ENCODE data around the gene UFC1.

UFC1 gene

DNA sequence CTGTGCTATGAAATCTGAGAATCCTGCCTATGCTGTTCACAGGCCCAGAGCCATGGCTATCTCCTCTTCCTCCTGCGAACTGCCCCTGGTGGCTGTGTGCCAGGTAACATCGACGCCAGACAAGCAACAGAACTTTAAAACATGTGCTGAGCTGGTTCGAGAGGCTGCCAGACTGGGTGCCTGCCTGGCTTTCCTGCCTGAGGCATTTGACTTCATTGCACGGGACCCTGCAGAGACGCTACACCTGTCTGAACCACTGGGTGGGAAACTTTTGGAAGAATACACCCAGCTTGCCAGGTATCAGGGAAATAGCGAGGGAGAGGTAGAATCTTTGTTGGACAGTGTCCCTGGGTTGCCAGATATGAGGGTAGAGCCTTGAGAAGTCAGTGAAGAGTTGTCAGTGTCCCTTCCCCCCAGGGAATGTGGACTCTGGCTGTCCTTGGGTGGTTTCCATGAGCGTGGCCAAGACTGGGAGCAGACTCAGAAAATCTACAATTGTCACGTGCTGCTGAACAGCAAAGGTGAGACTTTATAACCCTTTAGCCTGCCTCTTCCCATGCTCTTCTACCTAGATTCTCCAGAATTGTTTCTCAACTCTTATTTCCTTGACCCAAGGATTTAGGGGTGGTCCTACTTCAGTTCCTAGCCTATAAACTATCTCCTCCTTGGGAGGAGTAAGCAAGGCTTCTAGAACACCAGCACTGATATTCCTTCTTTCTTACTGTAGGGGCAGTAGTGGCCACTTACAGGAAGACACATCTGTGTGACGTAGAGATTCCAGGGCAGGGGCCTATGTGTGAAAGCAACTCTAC lies 34.5 kb upstream of the UFC1 start:
- TF ChIP-seq ZNF70 (CRISPR knock-in tag; IDR thresholded peaks at IDR 0.05) (no peak), GLIS3 (CRISPR knock-in tag; IDR thresholded peaks at IDR 0.05) (0 out of 2 replicates have a peak, but pooled peaks have one; percentile 4)
- peak; percentile 73 for ATAC-seq

DNA sequence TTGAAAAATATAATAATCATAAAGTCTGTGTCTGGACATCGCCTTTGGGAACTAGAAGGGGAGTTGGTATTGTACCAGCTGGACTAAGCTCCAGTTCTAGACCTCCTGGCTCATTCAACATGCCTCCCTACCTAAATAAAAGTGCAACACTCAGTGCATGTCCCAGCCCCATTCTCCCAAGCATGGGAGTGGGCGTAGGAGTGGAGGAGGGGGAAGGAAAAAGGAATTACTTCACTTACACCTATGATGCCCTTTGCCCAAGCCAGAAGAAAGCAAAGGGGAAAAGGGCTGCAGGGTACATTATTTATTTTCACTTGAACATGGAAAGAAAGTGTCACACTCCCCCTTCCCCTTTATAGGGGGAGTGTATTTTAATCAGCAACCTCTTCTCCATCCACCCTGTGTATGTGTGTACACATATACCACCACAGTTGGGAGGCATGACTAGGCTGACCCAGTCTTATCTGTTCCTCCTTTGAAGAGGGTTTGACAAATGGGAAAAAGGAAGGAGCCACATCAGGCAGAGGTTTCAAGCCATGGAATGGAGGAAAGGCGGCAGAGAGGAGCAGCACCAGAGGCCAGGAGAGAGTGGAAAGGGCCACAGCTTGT lies 32.6 kb upstream of the UFC1 start:
- ATAC-seq, result no peak
- TF ChIP-seq TOX (CRISPR knock-in tag; IDR thresholded peaks at IDR 0.05; ENCODE audit: borderline replicate concordance), result no peak
- no peak for TF ChIP-seq PATZ1 (CRISPR knock-in tag; IDR thresholded peaks at IDR 0.05; ENCODE audit: borderline replicate concordance)
- no peak for TF ChIP-seq RARB (CRISPR knock-in tag; IDR thresholded peaks at IDR 0.05)
- TF ChIP-seq TCF4 (CRISPR knock-in tag; IDR thresholded peaks at IDR 0.05; ENCODE audit: borderline replicate concordance), result no peak
- no peak for TF ChIP-seq CREB5 (CRISPR knock-in tag; IDR thresholded peaks at IDR 0.05; ENCODE audit: low read depth)
- TF ChIP-seq PPARA (CRISPR knock-in tag; IDR thresholded peaks at IDR 0.05; ENCODE audit: borderline replicate concordance), result no peak
- TF ChIP-seq ISL1 (CRISPR knock-in tag; IDR thresholded peaks at IDR 0.05), result no peak
- TF ChIP-seq GLIS3 (CRISPR knock-in tag; IDR thresholded peaks at IDR 0.05), result no peak
- TF ChIP-seq ZNF8 (CRISPR knock-in tag; IDR thresholded peaks at IDR 0.05), result no peak
- TF ChIP-seq, protein P1, sequence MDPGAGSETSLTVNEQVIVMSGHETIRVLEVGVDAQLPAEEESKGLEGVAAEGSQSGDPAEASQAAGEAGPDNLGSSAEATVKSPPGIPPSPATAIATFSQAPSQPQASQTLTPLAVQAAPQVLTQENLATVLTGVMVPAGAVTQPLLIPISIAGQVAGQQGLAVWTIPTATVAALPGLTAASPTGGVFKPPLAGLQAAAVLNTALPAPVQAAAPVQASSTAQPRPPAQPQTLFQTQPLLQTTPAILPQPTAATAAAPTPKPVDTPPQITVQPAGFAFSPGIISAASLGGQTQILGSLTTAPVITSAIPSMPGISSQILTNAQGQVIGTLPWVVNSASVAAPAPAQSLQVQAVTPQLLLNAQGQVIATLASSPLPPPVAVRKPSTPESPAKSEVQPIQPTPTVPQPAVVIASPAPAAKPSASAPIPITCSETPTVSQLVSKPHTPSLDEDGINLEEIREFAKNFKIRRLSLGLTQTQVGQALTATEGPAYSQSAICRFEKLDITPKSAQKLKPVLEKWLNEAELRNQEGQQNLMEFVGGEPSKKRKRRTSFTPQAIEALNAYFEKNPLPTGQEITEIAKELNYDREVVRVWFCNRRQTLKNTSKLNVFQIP (CRISPR knock-in tag; IDR thresholded peaks at IDR 0.05; ENCODE audit: borderline replicate concordance, low read depth), result no peak
- TF ChIP-seq ZC3H10 (CRISPR knock-in tag; IDR thresholded peaks at IDR 0.05), result no peak
- no peak for TF ChIP-seq ESRRG (CRISPR knock-in tag; IDR thresholded peaks at IDR 0.05)
- no peak for TF ChIP-seq ZNF565 (CRISPR knock-in tag; conservative IDR thresholded peaks at IDR 0.05; ENCODE audit: low read depth)

- TF ChIP-seq, protein P1 (CRISPR knock-in tag; IDR thresholded peaks at IDR 0.05; ENCODE audit: borderline replicate concordance, low read depth), result no peak
- TF ChIP-seq PATZ1 (CRISPR knock-in tag; IDR thresholded peaks at IDR 0.05; ENCODE audit: borderline replicate concordance), result no peak
- no peak for TF ChIP-seq SNAI2 (CRISPR knock-in tag; IDR thresholded peaks at IDR 0.05)
- no peak for TF ChIP-seq RARB (CRISPR knock-in tag; IDR thresholded peaks at IDR 0.05)
- ATAC-seq, result no peak
These were observed 31.9 kb upstream of the UFC1 start for GRCh38 chr1:161121834-161122233.

DNA sequence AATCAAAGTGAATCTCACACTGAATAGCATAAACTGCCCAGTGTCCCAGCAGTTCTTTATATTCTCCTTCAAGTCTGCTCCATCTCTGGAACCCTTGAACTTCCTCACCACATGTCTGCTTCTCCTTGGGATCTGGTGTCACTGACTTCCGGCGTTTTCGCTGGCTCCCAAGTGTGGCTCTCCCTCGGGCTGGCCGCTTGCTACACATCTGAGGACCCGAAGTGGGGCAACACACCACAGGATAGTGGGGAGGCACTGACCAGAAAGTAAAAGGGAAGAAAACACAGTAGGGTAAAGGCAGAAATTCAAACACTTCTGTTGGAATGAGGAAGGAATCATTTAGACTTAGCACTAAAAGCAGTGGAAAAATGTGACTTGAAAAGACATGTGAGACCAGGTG lies 30.8 kb upstream of the UFC1 start:
- no peak for TF ChIP-seq ISL1 (CRISPR knock-in tag; IDR thresholded peaks at IDR 0.05)
- TF ChIP-seq RARB (CRISPR knock-in tag; IDR thresholded peaks at IDR 0.05), result no peak
- TF ChIP-seq OSR1 (CRISPR knock-in tag; IDR thresholded peaks at IDR 0.05), result no peak
- ATAC-seq, result no peak

- no peak for ATAC-seq
- TF ChIP-seq RARB (CRISPR knock-in tag; IDR thresholded peaks at IDR 0.05) (no peak), ESRRG (CRISPR knock-in tag; IDR thresholded peaks at IDR 0.05) (no peak), SNAI2 (CRISPR knock-in tag; IDR thresholded peaks at IDR 0.05) (no peak), PATZ1 (CRISPR knock-in tag; IDR thresholded peaks at IDR 0.05; ENCODE audit: borderline replicate concordance) (no peak), ARNTL (CRISPR knock-in tag; IDR thresholded peaks at IDR 0.05; ENCODE audit: borderline replicate concordance, low read depth) (no peak), ZNF70 (CRISPR knock-in tag; IDR thresholded peaks at IDR 0.05) (no peak), BACH2 (CRISPR knock-in tag; IDR thresholded peaks at IDR 0.05; ENCODE audit: borderline replicate concordance) (no peak), ZFP30 (CRISPR knock-in tag; IDR thresholded peaks at IDR 0.05) (no peak), TCF4 (CRISPR knock-in tag; IDR thresholded peaks at IDR 0.05; ENCODE audit: borderline replicate concordance) (no peak)
These were observed 26.1 kb upstream of the UFC1 start for GRCh38 chr1:161127649-161128048.
